NCI-H345 treated with DMSO at 0.1 percent for 48 hours (cell line): ENCODE results near the gene DYTN.

ENCODE experiments used
- DNase-seq: peaks from one replicate; lab custom pipeline; 2025; ENCODE audit not compliant: unreplicated experiment; lab: John Stamatoyannopoulos, UW

DYTN gene

DNA sequence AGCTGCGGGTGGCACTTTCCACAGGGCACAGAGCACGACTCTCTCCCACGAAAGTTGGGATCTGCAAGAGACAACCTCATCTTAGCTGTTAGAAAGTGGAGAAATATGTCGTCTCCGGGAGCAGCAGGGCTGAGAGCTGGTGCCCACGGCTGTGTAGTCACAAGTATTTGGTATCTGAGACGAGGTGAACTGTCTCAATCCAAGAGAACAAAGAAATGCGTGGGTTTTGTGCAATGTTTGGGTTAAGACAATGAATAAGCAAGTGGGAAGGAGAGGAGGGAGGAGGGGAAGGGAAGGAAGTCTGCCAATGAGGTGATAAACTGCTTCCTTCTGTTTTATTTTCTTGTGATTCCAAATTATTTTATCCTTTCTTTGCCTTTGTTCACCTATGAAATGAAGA is 18.0 kb downstream of the DYTN start:
- DNase-seq: no peak

DNA sequence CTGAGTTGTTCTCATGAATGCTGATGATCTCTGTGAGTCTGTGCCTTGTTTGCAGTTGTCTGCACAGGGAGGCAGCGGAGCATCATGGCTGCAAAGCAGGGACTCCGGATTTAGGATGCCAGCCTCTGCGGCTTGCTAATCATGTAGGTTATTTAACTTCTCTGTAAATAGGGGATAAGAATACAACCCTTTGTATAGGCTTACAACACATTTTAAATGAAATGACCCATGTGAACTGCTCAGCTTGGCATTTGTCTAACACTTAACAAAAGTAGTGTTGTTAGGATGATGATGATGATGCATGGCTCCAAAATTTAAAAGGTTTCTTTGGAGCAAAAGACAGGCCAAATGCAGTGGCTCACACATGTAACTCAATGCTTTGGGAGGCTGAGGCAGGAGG is 19.4 kb downstream of the DYTN start:
- no peak for DNase-seq

GRCh38 chr2:206696910-206697309 is 21.3 kb downstream of the DYTN start:
- DNase-seq: no peak

DNA sequence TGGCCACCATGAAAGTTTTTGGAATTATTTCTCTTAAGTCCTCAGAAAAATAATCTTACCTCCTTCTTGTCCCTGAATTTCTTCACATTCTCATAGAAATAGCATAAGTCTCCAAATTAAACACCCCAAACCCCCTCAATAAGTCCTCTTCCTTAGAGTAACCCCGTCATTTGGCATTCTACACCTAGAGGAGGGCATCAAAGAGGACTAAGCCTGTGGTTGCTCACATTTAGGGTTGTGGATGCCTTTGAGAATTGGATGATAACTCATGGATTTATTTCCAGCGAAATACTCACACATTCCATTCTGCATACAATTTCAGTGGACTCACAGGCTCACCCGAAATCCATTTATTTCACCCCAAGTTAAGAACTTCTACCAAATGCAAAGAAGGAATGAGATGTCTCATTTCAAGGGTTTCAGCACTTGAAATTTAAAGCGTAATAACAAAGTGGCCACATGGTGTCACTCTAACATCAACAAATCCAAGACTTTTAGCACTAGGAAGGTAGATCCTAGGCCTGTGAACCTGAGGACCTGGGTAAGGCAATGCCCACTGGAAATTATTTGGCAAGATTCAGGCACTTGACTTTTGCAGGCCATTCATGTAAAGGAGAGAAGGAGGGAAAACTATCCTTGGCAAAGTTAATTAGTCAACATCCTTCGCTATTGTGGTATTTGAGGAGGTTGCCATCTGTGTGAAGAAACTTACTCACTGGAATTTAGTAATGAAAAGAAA is 24.6 kb downstream of the DYTN start:
- DNase-seq: peak; percentile 23

- DNase-seq: no peak
Observed at GRCh38 chr2:206692971-206693370, 25.2 kb downstream of the DYTN start.

DNA sequence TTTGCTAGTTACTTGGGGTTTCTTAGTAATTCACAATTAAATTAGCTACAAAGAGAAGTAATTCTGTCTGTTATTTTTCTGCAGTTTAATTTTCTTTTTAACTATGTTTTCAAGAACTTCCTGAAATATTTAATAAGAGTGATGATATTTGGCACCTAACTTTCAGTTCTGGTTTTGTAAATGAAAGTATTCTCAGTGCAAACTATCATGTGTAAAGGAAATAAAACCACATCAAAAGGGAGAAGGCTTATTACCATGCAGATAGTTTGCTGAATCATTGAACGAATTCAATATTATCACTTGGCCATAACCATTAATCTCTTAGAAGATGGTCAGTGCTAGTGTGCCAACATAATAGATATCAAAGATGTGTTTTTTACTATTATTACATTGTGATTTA is 29.2 kb downstream of the DYTN start:
- no peak for DNase-seq

- no peak for DNase-seq
Observed at GRCh38 chr2:206688453-206688852, 29.7 kb downstream of the DYTN start.

DNA sequence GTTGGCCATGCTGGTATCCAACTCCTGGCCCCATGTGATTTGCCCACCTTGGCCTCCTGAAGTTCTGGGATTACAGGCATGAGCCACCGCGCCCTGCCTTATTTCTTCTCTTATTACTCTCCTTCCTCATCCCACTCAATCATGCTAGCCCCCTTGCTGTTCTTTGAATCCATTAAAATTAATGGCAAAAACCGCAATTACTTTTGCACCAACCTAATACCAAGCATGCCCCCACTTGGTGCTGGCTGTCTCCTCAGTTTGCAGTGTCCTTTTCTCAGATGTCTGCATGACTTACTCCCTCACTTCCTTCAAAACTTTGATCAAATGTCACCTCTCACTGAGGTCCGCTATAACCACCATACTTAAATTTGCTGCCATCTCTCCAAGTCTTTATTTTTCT is 34.6 kb downstream of the DYTN start:
- DNase-seq: no peak

- DNase-seq: no peak
Observed at GRCh38 chr2:206670531-206671319, 47.5 kb downstream of the DYTN start.

DNA sequence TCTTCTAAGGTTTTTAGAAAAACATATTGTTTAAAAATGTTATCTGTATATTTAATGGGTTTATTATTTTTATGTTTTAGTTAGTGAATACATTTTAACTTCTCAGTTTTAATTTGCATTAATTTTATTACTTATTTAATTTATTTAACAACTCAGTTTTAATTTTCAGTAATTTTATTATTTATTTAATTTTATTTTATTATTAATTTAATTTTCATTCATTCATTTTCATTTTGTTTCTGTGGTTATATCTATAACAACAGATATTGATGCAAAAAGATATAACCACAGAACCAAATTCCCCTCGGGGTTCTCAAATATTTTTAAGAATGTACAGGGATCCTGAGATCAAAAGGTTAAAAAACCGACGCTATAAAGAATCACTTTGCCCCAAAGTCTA is 52.9 kb downstream of the DYTN start:
- DNase-seq: no peak

- no peak for DNase-seq
Observed at GRCh38 chr2:206657087-206657486, 61.1 kb downstream of the DYTN start.

DNA sequence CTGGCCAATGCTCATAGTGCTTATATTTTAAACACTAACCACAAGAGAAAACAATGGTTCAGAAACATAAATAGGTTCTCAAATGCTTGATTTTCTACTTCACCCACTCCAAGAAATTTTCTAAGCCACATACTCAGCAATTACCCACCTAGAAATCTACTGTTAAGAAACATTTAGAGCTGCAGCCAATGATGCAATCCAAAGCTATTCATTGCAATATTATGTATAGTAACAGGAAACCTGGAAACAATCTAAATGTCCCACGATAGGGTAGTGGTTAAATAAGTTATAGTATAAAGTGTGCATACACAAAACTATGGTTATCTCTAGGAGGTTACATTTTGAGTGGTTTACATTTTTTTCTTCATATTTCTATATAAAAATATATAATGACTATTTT is 70.2 kb downstream of the DYTN start:
- no peak for DNase-seq

DNA sequence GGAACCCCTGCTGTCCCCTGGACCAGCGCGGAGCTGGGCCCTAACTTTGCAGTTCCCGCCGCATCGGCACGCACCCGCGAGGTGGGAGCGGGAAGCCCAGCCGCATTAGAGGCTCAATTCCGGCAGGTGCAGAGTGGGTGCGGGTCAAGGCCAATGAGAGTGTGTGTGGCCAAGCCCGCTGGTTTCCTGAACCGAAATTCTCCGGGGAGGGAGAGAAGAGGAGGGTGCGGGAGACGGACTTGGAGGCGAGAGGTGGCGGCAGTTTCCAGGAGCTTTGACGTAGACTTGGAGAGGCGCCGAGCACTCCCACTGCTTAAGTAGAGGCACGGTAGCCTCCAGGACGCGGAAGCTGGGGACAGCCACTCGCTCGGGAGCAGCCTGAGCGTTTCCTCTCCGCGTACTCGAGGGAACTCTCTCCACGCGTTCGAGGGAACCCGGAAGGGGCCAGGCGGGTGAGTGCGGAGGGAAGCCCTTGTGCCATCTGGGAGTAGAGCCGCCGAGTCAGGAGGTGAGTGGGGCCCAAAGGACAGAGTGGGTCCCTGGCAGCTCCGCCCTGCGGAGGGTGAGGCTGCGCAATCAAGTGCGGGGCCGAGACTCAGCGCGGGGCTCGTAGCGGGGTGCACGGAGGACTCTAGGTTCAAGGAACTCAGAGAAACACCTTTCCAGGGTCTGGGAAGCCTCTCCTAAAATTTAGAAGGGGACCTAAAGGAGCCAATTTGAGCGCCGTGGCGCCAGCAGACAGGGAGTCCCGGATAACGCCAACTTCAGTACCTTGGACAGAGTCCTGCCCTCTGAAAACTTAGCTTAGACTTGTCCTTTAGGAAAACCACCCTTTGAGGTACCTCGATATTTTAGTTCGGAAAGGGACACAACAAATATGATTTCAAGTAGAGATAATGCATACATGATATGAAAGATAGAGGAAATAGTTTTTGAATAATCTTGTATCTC is 75.8 kb downstream of the DYTN start, which contains the start of gene FAM237A:
Gene FAM237A (plus strand): TSS at position 413 of the 951 bp plus-strand sequence. CDS start 1,750 bp downstream, outside the sequence.
- no peak for DNase-seq

DNA sequence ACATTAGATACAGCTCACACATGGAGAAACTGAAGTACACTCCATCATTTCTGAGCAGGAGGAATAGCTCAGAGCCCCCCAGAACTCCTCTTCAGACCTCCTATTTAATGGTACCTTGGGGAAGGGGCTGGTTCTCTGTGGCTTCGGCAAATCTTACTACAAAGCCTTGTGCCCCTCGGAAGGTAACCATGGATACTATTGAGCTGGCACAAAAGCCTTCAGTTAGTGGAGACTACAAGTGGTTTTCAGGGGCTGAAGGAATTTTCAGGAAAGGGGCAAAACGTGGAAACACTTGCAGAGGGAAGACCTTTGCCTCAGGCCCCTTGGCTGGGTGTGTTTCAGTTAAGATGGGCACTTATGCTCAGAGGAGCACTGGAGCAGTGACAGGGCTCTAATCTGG is 77.0 kb downstream of the DYTN start:
- no peak for DNase-seq

- DNase-seq: no peak
Observed at GRCh38 chr2:206639636-206640035, 78.6 kb downstream of the DYTN start.

DNA sequence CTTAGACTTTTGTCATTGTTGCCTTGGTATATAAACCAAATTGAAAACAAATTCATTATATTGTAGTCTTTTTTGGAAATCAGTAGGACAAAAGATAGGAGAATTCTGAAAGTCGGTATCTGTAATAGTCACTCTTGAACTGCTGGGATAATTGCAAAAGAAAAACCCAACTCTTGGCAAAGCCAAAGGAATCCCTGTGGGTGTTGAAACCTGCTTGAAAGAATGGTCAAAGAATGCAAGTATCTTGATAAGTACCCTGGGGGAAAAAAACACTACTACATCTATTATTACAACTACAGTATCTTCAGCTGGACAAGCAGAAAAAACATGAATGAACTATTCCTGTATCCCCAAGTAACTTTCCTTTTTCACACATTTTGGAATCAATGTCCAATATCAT is 83.2 kb downstream of the DYTN start:
- no peak for DNase-seq

DNA sequence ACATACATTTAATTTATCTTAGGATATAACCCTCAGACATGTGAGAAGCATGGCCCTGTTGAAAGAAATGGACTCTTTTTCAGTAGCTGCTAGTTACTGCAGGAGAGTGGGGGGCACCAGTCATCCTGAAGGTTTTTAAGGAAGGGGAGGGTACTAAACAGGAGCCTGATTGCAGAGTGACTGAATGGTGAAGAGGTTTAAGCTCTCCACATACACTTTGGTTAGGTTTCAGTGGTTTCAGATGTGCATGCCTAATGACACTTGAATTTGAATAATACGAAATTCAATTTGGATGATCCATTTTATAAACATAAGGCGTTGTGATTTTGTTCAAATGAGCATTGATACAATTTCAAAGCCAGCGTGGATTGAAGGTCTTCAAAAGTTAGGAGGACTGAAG is 86.9 kb downstream of the DYTN start:
- no peak for DNase-seq

- DNase-seq: no peak
Observed at GRCh38 chr2:206627632-206628031, 90.6 kb downstream of the DYTN start.

- no peak for DNase-seq
Observed at GRCh38 chr2:206626108-206626507, 92.1 kb downstream of the DYTN start.

GRCh38 chr2:206619011-206619410 is 99.2 kb downstream of the DYTN start:
- DNase-seq: no peak

DNA sequence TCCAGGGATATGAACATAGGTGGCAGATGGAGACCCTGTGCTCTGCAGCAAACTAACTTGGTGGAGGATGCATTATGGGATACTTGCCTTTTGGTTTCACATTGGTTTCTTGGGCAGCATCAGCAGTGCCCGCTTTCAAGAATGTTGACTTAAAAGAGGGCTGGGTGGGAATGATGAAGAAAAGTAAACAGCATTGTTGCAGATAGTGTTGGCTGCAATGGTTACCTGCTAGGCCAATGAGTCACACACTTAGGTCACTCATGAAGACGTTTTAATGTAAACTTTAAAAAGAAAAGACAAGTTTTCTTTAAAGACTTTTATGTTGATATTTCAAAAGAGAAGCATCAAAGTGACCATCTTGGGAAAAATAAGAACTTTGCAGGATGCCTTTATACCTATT is 102.0 kb downstream of the DYTN start:
- no peak for DNase-seq
